Measurements from ENCODE around the gene GSTA4.

Gene GSTA4

GRCh38 chr6:52995089-52995912 lies at the start of gene GSTA4:
TSS of gene GSTA4 (minus strand) at chr6:52995284. CDS start at chr6:52994243, 1,041 bp downstream.
- DNase-seq = peak; percentile 99

- no peak for DNase-seq
These were observed 49.5 kb upstream of the GSTA4 start for GRCh38 chr6:53044572-53044971.

- peak; percentile 80 for DNase-seq
These were observed 49.0 kb upstream of the GSTA4 start for GRCh38 chr6:53044071-53044470.

- no peak for DNase-seq
These were observed 48.5 kb upstream of the GSTA4 start for GRCh38 chr6:53043581-53043980.

- DNase-seq = no peak
These were observed 47.0 kb upstream of the GSTA4 start for GRCh38 chr6:53042112-53042511.

- no peak for DNase-seq
These were observed 46.3 kb upstream of the GSTA4 start for GRCh38 chr6:53041356-53041755.

- no peak for DNase-seq
These were observed 43.5 kb upstream of the GSTA4 start for GRCh38 chr6:53038596-53038995.

GRCh38 chr6:53038141-53038540 lies 43.1 kb upstream of the GSTA4 start:
- no peak for DNase-seq

- no peak for DNase-seq
These were observed 40.6 kb upstream of the GSTA4 start for GRCh38 chr6:53035549-53036213.

- no peak for DNase-seq
These were observed 38.7 kb upstream of the GSTA4 start for GRCh38 chr6:53033764-53034163.

- DNase-seq = no peak
These were observed 37.8 kb upstream of the GSTA4 start for GRCh38 chr6:53032849-53033248.

GRCh38 chr6:53031281-53031680 lies 36.2 kb upstream of the GSTA4 start:
- peak; percentile 11 for DNase-seq

- DNase-seq = peak; percentile 94
These were observed 34.7 kb upstream of the GSTA4 start for GRCh38 chr6:53029761-53030160.

GRCh38 chr6:53029257-53029656 lies 34.2 kb upstream of the GSTA4 start:
- peak; percentile 67 for DNase-seq

GRCh38 chr6:53028467-53028866 lies 33.4 kb upstream of the GSTA4 start:
- DNase-seq = no peak

- no peak for DNase-seq
These were observed 32.1 kb upstream of the GSTA4 start for GRCh38 chr6:53027131-53027718.

- no peak for DNase-seq
These were observed 31.4 kb upstream of the GSTA4 start for GRCh38 chr6:53026526-53026925.

- peak; percentile 27 for DNase-seq
These were observed 28.2 kb upstream of the GSTA4 start for GRCh38 chr6:53023323-53023722.

- peak; percentile 46 for DNase-seq
These were observed 25.1 kb upstream of the GSTA4 start for GRCh38 chr6:53020005-53020744.

- DNase-seq = no peak
These were observed 23.4 kb upstream of the GSTA4 start for GRCh38 chr6:53018446-53018845.

GRCh38 chr6:53015486-53015885 lies 20.4 kb upstream of the GSTA4 start:
- no peak for DNase-seq

GRCh38 chr6:53014744-53015143 lies 19.7 kb upstream of the GSTA4 start:
- no peak for DNase-seq

GRCh38 chr6:53014063-53014462 lies 19.0 kb upstream of the GSTA4 start:
- no peak for DNase-seq
